Vagina (tissue), 2 donors: ENCODE results near the gene ACP7. TPM values are rescaled to one million over a fixed set of nuclear protein-coding genes. Genes with fewer than 3 reads are reported as not detected.
A peak's percentile ranks its signal among the peaks of the same experiment; 100 is the strongest.

ENCODE experiments used
- DNase-seq, 2 donors: peaks; one replicate each; pipeline ENCODE4 v3.0.0-alpha.2; 2017; ENCODE audit errors: extremely low spot score in 2 of 2
- H3K27ac ChIP-seq: fragments of 200-600 bp; sonication (generic); one replicate; pipeline ENCODE4 v1.5.1; 2019
- H3K27me3 ChIP-seq: fragments of 200-600 bp; sonication (generic); one replicate; pipeline ENCODE4 v1.5.1; 2019
- H3K36me3 ChIP-seq, 2 donors: fragments of 200-600 bp; sonication (generic); one replicate each; pipeline ENCODE4 v1.5.1; 2017 to 2019
- H3K4me1 ChIP-seq: fragments of 200-600 bp; sonication (generic); one replicate; pipeline ENCODE4 v1.5.1; 2019
- H3K4me3 ChIP-seq, 2 donors: fragments of 200-600 bp; sonication (generic); 1 replicate in 1 of 2; 2 replicates in 1 of 2; pipeline ENCODE4 v1.5.1; 2016 to 2019
- H3K9me3 ChIP-seq: fragments of 200-600 bp; sonication (generic); one replicate; pipeline ENCODE4 v1.5.1; 2019
- CTCF ChIP-seq, 3 experiments: fragments of 450-650 bp in 2 of 3; fragments of 200-600 bp in 1 of 3; sonication (generic) in 1 of 3; IDR thresholded peaks; one replicate each; pipeline ENCODE4 v1.5.1; 2017 to 2019; ENCODE audit warnings: antibody characterized with exemption in 3 of 3, mild to moderate bottlenecking in 2 of 3, moderate library complexity in 2 of 3
- POLR2A ChIP-seq, 2 donors: fragments of 450-650 bp; IDR thresholded peaks; one replicate each; pipeline ENCODE4 v1.6.1; 2017; ENCODE audit warnings: antibody characterized with exemption in 2 of 2, mild to moderate bottlenecking in 2 of 2, moderate library complexity in 2 of 2
- POLR2AphosphoS5 ChIP-seq, 2 donors: sonication (generic); formaldehyde crosslinking; IDR thresholded peaks; one replicate each; pipeline ENCODE4 v1.9.0; 2017; ENCODE audit warnings: antibody characterized with exemption in 2 of 2, mild to moderate bottlenecking in 2 of 2, low read depth in 1 of 2; ENCODE audit not compliant: insufficient read depth in 1 of 2
- intact Hi-C: fragments of 100-400 bp; cut with DNase I; formaldehyde crosslinking; loops from one replicate; pipeline ENCODE4 v1.15.1; 2023
- total RNA-seq: library from RNA; depleted of rRNA; stranded (reverse); fragments of >200 nt; gene quantifications from one replicate; pipeline ENCODE4 v1.2.3, GENCODE V29; 2016

Gene ACP7
- total RNA-seq, 1 donor from 2014 or later: not detected

DNA sequence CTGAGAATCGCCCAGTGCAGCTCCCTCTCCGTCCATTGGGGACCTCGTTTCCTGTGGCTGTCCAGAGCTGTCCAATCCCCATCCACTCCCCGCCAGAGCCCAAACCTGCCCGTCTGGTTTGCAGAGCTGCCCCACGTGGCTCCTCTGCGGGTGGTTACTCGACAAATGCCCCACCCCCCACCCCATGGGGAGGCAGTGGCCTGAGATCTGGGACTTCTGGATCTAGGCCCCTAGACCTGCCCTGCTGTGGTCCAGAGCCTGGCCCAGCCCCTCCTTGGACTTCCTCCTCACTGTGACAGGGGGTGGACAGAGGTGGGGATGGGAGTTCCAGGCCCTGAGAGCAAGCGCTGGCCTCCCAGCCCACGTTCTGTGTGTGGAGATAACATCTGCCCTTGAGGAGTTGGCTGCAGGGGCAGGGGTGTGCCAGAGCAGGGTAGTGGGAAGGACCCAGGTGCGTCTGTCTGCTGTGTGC lies 70.5 kb downstream of the ACP7 start:
- DNase-seq: no peak
- Histone ChIP-seq H3K36me3 (no peaks in the 10 kb centered on the region), H3K27me3 (no peaks in the 10 kb centered on the region), H3K4me1 (peaks cover 58% of the 10 kb centered on the region), H3K4me3 (no peak overlapping the region), H3K9me3 (no peaks in the 10 kb centered on the region), H3K27ac (no peak overlapping the region)
- intact Hi-C loops: no loop called here
- TF ChIP-seq POLR2AphosphoS5 (IDR thresholded peaks at IDR 0.05; ENCODE audit: insufficient read depth in 1 of 2, low read depth in 1 of 2): peak in 1 of 2 donors; percentile 27
- TF ChIP-seq CTCF (IDR thresholded peaks at IDR 0.05): no peak

DNA sequence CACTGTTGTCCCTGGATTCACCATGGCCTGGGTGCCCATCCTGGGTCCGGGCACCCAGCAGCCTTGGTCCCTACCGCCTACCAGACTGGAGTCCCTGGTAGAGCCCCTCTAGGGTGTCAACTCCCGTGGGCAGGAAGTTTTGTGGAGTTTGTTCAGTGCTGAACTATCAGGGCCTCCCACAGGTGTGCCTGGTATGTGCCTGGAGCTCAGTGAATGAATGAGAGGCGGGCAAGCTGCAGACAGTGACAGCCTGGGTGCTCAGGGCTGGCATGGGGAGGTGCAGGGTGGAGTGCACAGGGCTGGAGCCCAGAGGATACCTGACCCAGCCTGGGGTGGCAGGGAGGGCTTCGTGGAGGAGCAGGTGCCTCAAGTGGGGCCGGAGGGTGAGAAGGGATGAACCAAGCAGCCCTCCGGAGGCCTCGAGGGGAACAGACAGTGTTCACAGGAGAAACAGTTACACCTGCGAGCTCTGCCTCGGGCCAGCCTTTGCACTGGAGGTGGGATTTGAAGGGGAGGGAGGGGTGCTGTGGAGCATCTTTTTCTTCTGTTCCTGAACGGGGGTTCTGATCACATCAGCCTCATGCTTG lies 71.0 kb downstream of the ACP7 start:
- no peak for TF ChIP-seq CTCF (IDR thresholded peaks at IDR 0.05)
- TF ChIP-seq POLR2AphosphoS5 (IDR thresholded peaks at IDR 0.05; ENCODE audit: insufficient read depth in 1 of 2, low read depth in 1 of 2): no peak
- TF ChIP-seq POLR2A (IDR thresholded peaks at IDR 0.05): no peak
- peaks cover 62% of the 10 kb centered on the region for H3K4me1 ChIP-seq
- H3K27ac ChIP-seq: no peak overlapping the region
- no peaks in the 10 kb centered on the region for H3K9me3 ChIP-seq
- no peak for DNase-seq
- H3K27me3 ChIP-seq: no peaks in the 10 kb centered on the region
- no peak overlapping the region for H3K4me3 ChIP-seq
- no peaks in the 10 kb centered on the region for H3K36me3 ChIP-seq
- intact Hi-C loops: no loop called here

- Histone ChIP-seq H3K4me3 (no peak overlapping the region), H3K9me3 (no peaks in the 10 kb centered on the region), H3K27me3 (no peaks in the 10 kb centered on the region), H3K36me3 (no peaks in the 10 kb centered on the region), H3K4me1 (peaks cover 68% of the 10 kb centered on the region), H3K27ac (no peak overlapping the region)
- TF ChIP-seq POLR2AphosphoS5 (IDR thresholded peaks at IDR 0.05; ENCODE audit: insufficient read depth in 1 of 2, low read depth in 1 of 2) (no peak), POLR2A (IDR thresholded peaks at IDR 0.05) (no peak), CTCF (IDR thresholded peaks at IDR 0.05) (no peak)
- DNase-seq: no peak
- intact Hi-C loops: no loop called here
Observed at GRCh38 chr19:39155741-39156140, 71.6 kb downstream of the ACP7 start.

DNA sequence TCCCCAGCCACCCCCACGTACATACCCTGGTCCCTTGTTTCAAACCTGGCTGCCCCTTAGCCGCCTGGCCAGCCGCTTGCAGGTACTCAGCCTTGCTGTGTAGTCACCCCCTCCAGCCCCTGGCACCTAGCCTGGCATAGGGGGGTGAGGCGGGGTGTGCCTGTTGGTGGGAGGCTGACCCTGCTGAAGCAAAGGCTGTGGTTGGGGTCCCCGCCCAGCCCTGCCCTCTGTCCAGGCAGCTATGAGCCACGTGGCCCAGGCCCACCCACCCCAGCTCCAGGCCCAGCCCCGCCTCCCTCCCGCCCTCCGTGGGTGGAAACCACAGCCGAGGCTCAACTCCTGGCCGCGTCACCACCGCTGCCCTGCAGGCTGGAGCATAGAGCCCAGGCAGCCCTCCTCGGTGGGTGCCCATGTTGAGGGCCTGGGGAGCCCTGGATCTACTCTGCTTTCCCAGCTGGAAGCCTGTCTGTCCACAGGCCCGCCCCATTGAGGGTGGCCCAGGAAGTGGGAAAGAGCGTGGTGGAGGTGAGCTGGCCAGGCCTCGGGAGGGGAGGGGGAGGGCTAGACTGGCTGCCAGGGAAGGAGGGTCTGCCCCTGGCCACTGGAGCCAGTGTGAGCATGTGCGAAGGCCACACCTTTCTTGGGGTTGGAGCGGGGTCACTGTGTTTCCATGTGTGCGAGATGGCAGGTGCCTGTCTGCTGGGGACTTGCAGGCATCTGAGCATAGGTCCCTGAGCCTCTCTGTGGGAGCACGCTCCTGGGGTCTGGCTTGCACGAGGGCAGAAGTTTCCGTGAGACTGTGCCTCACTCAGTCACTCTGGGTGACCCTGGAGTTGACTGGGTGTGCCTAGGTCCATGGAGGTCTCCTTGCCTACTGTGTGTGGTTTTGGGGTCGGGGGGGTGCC lies 72.4 kb downstream of the ACP7 start:
- TF ChIP-seq POLR2A (IDR thresholded peaks at IDR 0.05): no peak
- no peak for TF ChIP-seq POLR2AphosphoS5 (IDR thresholded peaks at IDR 0.05; ENCODE audit: insufficient read depth in 1 of 2, low read depth in 1 of 2)
- no peak for TF ChIP-seq CTCF (IDR thresholded peaks at IDR 0.05)
- intact Hi-C loops: no loop called here
- Histone ChIP-seq H3K9me3 (no peaks in the 10 kb centered on the region), H3K27me3 (no peaks in the 10 kb centered on the region), H3K4me3 (peak overlapping the region in 1 of 2 donors; percentile 4), H3K4me1 (peaks cover 76% of the 10 kb centered on the region), H3K27ac (peak overlapping the region; percentile 2), H3K36me3 (no peaks in the 10 kb centered on the region)
- no peak for DNase-seq
